IMR-90 (cell line): ENCODE measurements around the gene LDLRAD4.

ENCODE experiments used
- CTCF ChIP-seq: conservative IDR thresholded peaks from 2 replicates; pipeline ENCODE4 v1.5.1; 2012; ENCODE audit warnings: mild to moderate bottlenecking, low read depth, low read length, improper control_type of control experiment
- POLR2A ChIP-seq: IDR thresholded peaks from 2 replicates; pipeline ENCODE4 v1.6.1; 2012; ENCODE audit warnings: mild to moderate bottlenecking, low read depth, low read length
- RFX5 ChIP-seq: IDR thresholded peaks from 2 replicates; pipeline ENCODE4 v1.8.0; 2012; ENCODE audit warnings: low read depth, mild to moderate bottlenecking, low read length, moderate library complexity

GRCh38 chr18:13445241-13445897 is 226.8 kb downstream of the LDLRAD4 start:
- TF ChIP-seq CTCF (no peak), POLR2A (no peak), RFX5 (no peak)
